ENCODE data around the gene MAST3. TPM values are rescaled to one million over a fixed set of nuclear protein-coding genes. Genes with fewer than 3 reads are reported as not detected.
"Not testable (repeated sequence)": the region's sequence is repeated elsewhere in the genome, so short reads cannot be mapped to it uniquely, and the experiment has no call there.

The MAST3 gene
- total RNA-seq, 1 experiment from 2014 or later: 14.2 TPM

- H3K27ac ChIP-seq (ENCODE audit: low read depth, low read length): peak overlapping the region; percentile 82
- TF ChIP-seq EZH2 (IDR thresholded peaks at IDR 0.05): no peak
- H3K4me2 ChIP-seq (ENCODE audit: low read length): no peak overlapping the region
- ATAC-seq (no peak), DNase-seq (ENCODE audit: low read depth, low spot score) (no peak)
- no peaks in the 10 kb centered on the region for H3K9me3 ChIP-seq (ENCODE audit: control insufficient read depth in 1 of 2, insufficient read depth in 1 of 2, low read depth in 1 of 2, low read length in 2 of 2)
- H3K4me1 ChIP-seq (ENCODE audit: control insufficient read depth in 1 of 2, insufficient read depth in 2 of 2, low read length in 2 of 2): peaks cover 41 to 56% of the 10 kb centered on the region in 2 experiments
- no peak overlapping the region for H3K9ac ChIP-seq (ENCODE audit: low read length)
- POLR2A ChIA-PET: no interaction called here
- no TSS peak for BruUV-seq (replicated peaks)
- no peaks in the 10 kb centered on the region for H3K27me3 ChIP-seq (ENCODE audit: insufficient read depth, low read length)
- no peak overlapping the region for H2AFZ ChIP-seq (ENCODE audit: low read depth, low read length, poor library complexity, severe bottlenecking)
- intact Hi-C loops (cut with micrococcal nuclease): loop anchor here (10.0 kb wide), 1 partner anchor 154 kb away; the partner anchor contains the start of gene ARRDC2
- RAD21 ChIA-PET (ENCODE audit: low non-redundant PET in 1 of 2, low total read pairs in 2 of 2, uncharacterized antibody in 2 of 2, unreplicated experiment in 2 of 2): no interaction called here
- CTCF ChIA-PET: interaction anchor here (1.3 kb wide), 1 partner anchor 45 kb away, joined by 5 read pairs; no protein-coding TSS in a partner anchor
- H4K20me1 ChIP-seq (ENCODE audit: insufficient read depth): no peaks in the 10 kb centered on the region
- no peak overlapping the region for H3K4me3 ChIP-seq (replicated peaks in 1 of 2; ENCODE audit: low read depth in 1 of 2, low read length in 2 of 2)
- no peaks in the 10 kb centered on the region for H3K9me2 ChIP-seq (ENCODE audit: insufficient read depth)
- peaks cover 13 to 29% of the 10 kb centered on the region in 2 experiments; a peak in 3 of 4 replicates for H3K36me3 ChIP-seq (ENCODE audit: control insufficient read depth in 1 of 2, insufficient read depth in 2 of 2, low read length in 2 of 2)
- H3K79me2 ChIP-seq (ENCODE audit: insufficient read depth, low read length): peaks cover 35% of the 10 kb centered on the region
These were observed 60.9 kb downstream of the MAST3 start for GRCh38 chr19:18158467-18158866.

GRCh38 chr19:18159059-18159616 is 61.6 kb downstream of the MAST3 start:
- ATAC-seq; H3K4me2 ChIP-seq (ENCODE audit: low read length); H3K9ac ChIP-seq (ENCODE audit: low read length); H3K4me3 ChIP-seq (replicated peaks in 1 of 2; ENCODE audit: low read depth in 1 of 2, low read length in 2 of 2); H3K27ac ChIP-seq (ENCODE audit: low read depth, low read length); BruUV-seq (replicated peaks); H2AFZ ChIP-seq (ENCODE audit: low read depth, low read length, poor library complexity, severe bottlenecking); CTCF ChIA-PET; DNase-seq (ENCODE audit: low read depth, low spot score); POLR2A ChIA-PET; H4K20me1 ChIP-seq (ENCODE audit: insufficient read depth); H3K9me2 ChIP-seq (ENCODE audit: insufficient read depth); H3K9me3 ChIP-seq (ENCODE audit: control insufficient read depth in 1 of 2, insufficient read depth in 1 of 2, low read depth in 1 of 2, low read length in 2 of 2); H3K27me3 ChIP-seq (ENCODE audit: insufficient read depth, low read length); RAD21 ChIA-PET (ENCODE audit: low non-redundant PET in 1 of 2, low total read pairs in 2 of 2, uncharacterized antibody in 2 of 2, unreplicated experiment in 2 of 2): not testable (repeated sequence)
- H3K4me1 ChIP-seq (ENCODE audit: control insufficient read depth in 1 of 2, insufficient read depth in 2 of 2, low read length in 2 of 2): peaks cover 41 to 52% of the 10 kb centered on the region in 2 experiments
- intact Hi-C loops (cut with micrococcal nuclease): loop anchor here (10.0 kb wide), 1 partner anchor 154 kb away; the partner anchor contains the start of gene ARRDC2
- H3K36me3 ChIP-seq (ENCODE audit: control insufficient read depth in 1 of 2, insufficient read depth in 2 of 2, low read length in 2 of 2): peaks cover 13 to 31% of the 10 kb centered on the region in 2 experiments; a peak in 3 of 4 replicates
- H3K79me2 ChIP-seq (ENCODE audit: insufficient read depth, low read length): peaks cover 28% of the 10 kb centered on the region

Data from HCT116 (cell line).